Measurements from ENCODE around the gene DMD.

DNA sequence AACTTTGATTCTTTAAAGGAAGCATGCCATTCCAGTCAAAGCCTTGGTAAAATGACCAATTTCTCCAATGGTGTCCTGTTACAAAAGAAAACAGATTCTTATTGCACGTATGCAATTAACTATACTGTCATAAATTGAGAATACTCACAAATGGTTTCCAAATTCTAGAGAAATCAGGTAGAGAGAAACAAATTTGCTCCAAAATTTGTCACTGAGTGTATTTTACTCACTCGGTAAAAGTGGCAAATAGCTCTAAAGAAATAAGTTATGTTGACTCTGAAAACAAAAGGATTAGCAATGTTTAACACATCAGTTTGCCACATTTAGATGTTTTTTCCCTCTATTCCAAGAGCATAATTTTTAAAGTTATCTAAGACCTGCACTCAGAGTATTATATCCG is 133.1 kb downstream of the DMD start:
- TF ChIP-seq, protein P1, sequence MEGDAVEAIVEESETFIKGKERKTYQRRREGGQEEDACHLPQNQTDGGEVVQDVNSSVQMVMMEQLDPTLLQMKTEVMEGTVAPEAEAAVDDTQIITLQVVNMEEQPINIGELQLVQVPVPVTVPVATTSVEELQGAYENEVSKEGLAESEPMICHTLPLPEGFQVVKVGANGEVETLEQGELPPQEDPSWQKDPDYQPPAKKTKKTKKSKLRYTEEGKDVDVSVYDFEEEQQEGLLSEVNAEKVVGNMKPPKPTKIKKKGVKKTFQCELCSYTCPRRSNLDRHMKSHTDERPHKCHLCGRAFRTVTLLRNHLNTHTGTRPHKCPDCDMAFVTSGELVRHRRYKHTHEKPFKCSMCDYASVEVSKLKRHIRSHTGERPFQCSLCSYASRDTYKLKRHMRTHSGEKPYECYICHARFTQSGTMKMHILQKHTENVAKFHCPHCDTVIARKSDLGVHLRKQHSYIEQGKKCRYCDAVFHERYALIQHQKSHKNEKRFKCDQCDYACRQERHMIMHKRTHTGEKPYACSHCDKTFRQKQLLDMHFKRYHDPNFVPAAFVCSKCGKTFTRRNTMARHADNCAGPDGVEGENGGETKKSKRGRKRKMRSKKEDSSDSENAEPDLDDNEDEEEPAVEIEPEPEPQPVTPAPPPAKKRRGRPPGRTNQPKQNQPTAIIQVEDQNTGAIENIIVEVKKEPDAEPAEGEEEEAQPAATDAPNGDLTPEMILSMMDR (IDR thresholded peaks at IDR 0.05; ENCODE audit: low read depth, low read length) = no peak
- TF ChIP-seq EZH2phosphoT487 (IDR thresholded peaks at IDR 0.05; ENCODE audit: low read depth) = no peak

Measured in OCI-LY3 (cell line).